Esophagus squamous epithelium (tissue), 5 donors: Measurements from ENCODE around the gene PLCB2. TPM values are rescaled to one million over a fixed set of nuclear protein-coding genes. Genes with fewer than 3 reads are reported as not detected.

Experiments used
- DNase-seq: peaks from one replicate; lab custom pipeline; 2025; lab: John Stamatoyannopoulos, UW
- H3K27ac ChIP-seq, 4 donors: fragments of 200-600 bp; sonication (generic); one replicate each; pipeline ENCODE4 v1.5.1; 2016 to 2019; ENCODE audit warnings: mild to moderate bottlenecking in 1 of 4
- H3K27me3 ChIP-seq, 4 donors: fragments of 200-600 bp; sonication (generic); 1 replicate in 3 of 4; 2 replicates in 1 of 4; pipeline versions ENCODE4 v1.5.1 to v1.6.0; 2017 to 2021; ENCODE audit warnings: antibody characterized with exemption in 1 of 4
- H3K36me3 ChIP-seq, 3 donors: fragments of 200-600 bp; sonication (generic); one replicate each; pipeline ENCODE4 v1.5.1; 2016 to 2019
- H3K4me1 ChIP-seq, 3 donors: fragments of 200-600 bp; sonication (generic); one replicate each; pipeline ENCODE4 v1.5.1; 2017 to 2019
- H3K4me3 ChIP-seq, 4 donors: fragments of 200-600 bp; sonication (generic); 1 replicate in 3 of 4; 2 replicates in 1 of 4; pipeline ENCODE4 v1.5.1; 2016 to 2019; ENCODE audit warnings: mild to moderate bottlenecking in 2 of 4, moderate library complexity in 1 of 4
- H3K9me3 ChIP-seq, 3 donors: fragments of 200-600 bp; sonication (generic); one replicate each; pipeline ENCODE4 v1.5.1; 2016 to 2019
- POLR2A ChIP-seq, 4 donors: fragments of 450-650 bp; IDR thresholded peaks; one replicate each; pipeline ENCODE4 v1.6.1; 2017; ENCODE audit warnings: antibody characterized with exemption in 4 of 4, mild to moderate bottlenecking in 4 of 4, moderate library complexity in 3 of 4
- WGBS, 2 donors: methylation state at CpG; one replicate each; pipeline ENCODE4 v1.1.5; 2018; 5-methylcytosine and 5-hydroxymethylcytosine counted together
- intact Hi-C: fragments of 100-400 bp; cut with DNase I; formaldehyde crosslinking; loops from one replicate; pipeline ENCODE4 v1.15.0; 2022
- total RNA-seq, 4 donors: library from RNA; depleted of rRNA; stranded (reverse); fragments of >200 nt; gene quantifications; one replicate each; pipeline ENCODE4 v1.1.0, GENCODE V29; 2016
- TF ChIP-seq, protein P1 (sequence below), 6 experiments: fragments of 450-650 bp in 4 of 6; fragments of 200-600 bp in 2 of 6; sonication (generic) in 2 of 6; IDR thresholded peaks; one replicate each; pipeline ENCODE4 v1.5.1; 2016 to 2019; ENCODE audit warnings: antibody characterized with exemption in 6 of 6, mild to moderate bottlenecking in 4 of 6, moderate library complexity in 4 of 6
- donor health status: DM: yes; HTN: yes; CAD: no.

PLCB2 gene
- total RNA-seq, 4 donors from 2014 or later, result 6.1 to 15.9 (median 10.4) TPM

DNA sequence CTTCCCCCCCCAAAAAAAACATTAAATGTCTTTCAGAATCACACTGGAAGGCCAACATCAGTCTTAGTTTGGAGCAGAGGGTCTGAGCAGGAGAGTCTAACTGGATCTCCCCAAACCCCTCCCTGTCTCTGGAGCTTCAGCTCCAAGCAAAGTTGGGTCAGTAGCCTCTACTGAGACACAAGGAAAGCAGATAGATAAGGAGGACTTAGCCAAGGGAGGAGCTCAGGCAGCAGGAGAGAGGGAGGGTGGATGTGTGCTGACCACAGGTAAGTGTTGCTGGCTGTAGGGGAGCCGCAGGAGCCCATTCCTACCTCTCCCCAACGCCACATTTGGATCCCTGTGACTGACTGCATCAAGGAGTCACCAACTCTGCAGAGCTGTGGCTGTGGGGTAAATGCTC lies 7.0 kb downstream of the PLCB2 start:
- Histone ChIP-seq H3K36me3 (no peaks in the 10 kb centered on the region), H3K27ac (no peak overlapping the region), H3K4me3 (no peak overlapping the region), H3K9me3 (peaks cover 0 to 11% (median 7%) of the 10 kb centered on the region in 3 donors), H3K4me1 (peaks cover 0 to 3% (median 0%) of the 10 kb centered on the region in 3 donors), H3K27me3 (peaks cover 0 to 24% (median 0%) of the 10 kb centered on the region in 4 donors)
- no peak for DNase-seq
- TF ChIP-seq, protein P1, sequence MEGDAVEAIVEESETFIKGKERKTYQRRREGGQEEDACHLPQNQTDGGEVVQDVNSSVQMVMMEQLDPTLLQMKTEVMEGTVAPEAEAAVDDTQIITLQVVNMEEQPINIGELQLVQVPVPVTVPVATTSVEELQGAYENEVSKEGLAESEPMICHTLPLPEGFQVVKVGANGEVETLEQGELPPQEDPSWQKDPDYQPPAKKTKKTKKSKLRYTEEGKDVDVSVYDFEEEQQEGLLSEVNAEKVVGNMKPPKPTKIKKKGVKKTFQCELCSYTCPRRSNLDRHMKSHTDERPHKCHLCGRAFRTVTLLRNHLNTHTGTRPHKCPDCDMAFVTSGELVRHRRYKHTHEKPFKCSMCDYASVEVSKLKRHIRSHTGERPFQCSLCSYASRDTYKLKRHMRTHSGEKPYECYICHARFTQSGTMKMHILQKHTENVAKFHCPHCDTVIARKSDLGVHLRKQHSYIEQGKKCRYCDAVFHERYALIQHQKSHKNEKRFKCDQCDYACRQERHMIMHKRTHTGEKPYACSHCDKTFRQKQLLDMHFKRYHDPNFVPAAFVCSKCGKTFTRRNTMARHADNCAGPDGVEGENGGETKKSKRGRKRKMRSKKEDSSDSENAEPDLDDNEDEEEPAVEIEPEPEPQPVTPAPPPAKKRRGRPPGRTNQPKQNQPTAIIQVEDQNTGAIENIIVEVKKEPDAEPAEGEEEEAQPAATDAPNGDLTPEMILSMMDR (IDR thresholded peaks at IDR 0.05), result no peak
- no peak for TF ChIP-seq POLR2A (IDR thresholded peaks at IDR 0.05)
- intact Hi-C loops, result no loop called here
- WGBS, 2 donors, result 83% methylated on average over 2 of the region's 2 CpGs; no CpG with 5 or more reads in 1 of the 2 donors

DNA sequence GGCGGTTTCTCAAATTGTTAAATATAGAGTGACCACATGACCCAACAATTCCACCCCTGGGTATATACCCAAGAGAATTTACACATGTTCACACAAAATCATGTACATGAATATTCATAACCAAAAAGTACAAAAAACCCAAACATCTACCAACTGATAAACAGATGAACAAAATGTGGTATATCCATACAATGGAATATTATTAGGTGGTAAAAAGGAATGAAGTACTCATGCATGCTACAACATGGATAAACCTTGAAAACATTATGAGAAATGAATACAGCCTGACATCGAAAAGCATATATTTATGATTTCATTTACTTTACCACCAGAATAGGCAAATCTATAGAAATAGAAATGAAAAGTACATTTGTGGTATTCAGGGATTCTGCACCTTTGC lies 7.4 kb downstream of the PLCB2 start:
- Histone ChIP-seq H3K36me3 (no peaks in the 10 kb centered on the region), H3K4me3 (no peak overlapping the region), H3K9me3 (peaks cover 0 to 11% (median 7%) of the 10 kb centered on the region in 3 donors), H3K27ac (no peak overlapping the region), H3K27me3 (peaks cover 0 to 28% (median 0%) of the 10 kb centered on the region in 4 donors), H3K4me1 (peaks cover 0 to 3% (median 0%) of the 10 kb centered on the region in 3 donors)
- intact Hi-C loops, result no loop called here
- TF ChIP-seq, protein P1 (IDR thresholded peaks at IDR 0.05), result no peak
- TF ChIP-seq POLR2A (IDR thresholded peaks at IDR 0.05), result no peak
- no peak for DNase-seq
- 92 to 98% methylated on average over 2 of the region's 2 CpGs for WGBS, 2 donors

DNA sequence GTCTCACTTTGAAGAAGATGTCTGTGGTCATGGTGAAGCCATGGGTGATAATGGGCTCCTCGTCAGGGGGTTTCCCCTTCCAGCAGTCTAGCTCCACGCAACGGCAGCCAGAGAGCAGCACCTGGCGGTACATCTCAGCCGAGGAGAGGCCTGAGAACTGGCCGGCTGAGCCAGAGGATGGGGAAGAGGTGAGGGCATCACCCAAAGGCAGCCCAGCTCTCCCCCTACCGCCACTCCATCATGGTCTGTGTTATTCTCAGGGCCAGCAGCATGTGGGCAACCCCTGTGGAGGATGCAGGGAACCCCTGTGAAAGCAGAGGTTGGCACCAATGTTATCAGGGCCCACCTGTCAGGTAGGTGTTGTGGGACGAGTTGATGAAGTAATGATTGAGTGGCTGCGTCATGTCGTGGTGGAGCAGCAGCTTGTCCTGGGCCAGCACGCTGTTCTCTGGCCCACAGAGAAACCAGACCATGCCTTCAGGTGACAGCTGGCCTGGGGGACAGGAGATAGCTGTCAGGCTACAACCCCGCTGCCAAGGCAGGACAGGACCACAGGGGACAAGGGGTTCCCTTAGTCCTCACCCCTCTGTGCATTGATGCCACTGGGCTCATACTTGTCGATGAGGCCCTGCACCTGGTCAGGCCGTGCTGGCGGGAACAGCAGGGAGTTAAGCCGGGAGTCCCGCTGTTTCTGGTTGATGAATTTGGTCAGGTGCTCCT lies 9.4 kb downstream of the PLCB2 start:
- TF ChIP-seq POLR2A (IDR thresholded peaks at IDR 0.05), result no peak
- TF ChIP-seq, protein P1 (IDR thresholded peaks at IDR 0.05), result no peak
- no peak overlapping the region for H3K4me3 ChIP-seq
- peaks cover 0 to 39% (median 0%) of the 10 kb centered on the region in 4 donors for H3K27me3 ChIP-seq
- H3K27ac ChIP-seq, result no peak overlapping the region
- H3K36me3 ChIP-seq, result no peaks in the 10 kb centered on the region
- H3K4me1 ChIP-seq, result peaks cover 0 to 3% (median 0%) of the 10 kb centered on the region in 3 donors
- WGBS, 2 donors, result 88% methylated on average over 8 of the region's 17 CpGs; no CpG with 5 or more reads in 1 of the 2 donors
- intact Hi-C loops, result no loop called here
- no peak for DNase-seq
- H3K9me3 ChIP-seq, result peaks cover 0 to 11% (median 7%) of the 10 kb centered on the region in 3 donors

DNA sequence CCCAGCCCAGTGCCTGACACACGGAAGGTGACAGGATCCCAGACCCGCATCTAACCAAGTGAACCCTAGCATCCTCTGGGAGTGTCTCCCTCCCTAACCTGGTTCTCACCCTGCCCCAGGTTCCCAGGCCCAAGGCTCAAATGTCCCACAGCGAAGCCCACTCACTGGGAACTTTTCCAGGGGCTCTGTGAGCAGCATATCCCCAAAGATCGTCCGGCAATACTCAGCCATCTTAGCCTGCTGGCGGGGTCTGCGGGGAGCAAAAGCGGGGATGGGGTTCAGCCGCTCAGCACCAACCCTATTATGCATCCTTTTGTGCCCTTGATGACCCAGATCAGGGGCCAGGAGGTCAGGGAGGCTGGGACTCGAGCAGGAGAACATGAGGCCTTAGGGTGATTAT lies 10.4 kb downstream of the PLCB2 start:
- Histone ChIP-seq H3K27me3 (peaks cover 0 to 47% (median 0%) of the 10 kb centered on the region in 4 donors), H3K4me1 (peaks cover 0 to 3% (median 0%) of the 10 kb centered on the region in 3 donors), H3K36me3 (no peaks in the 10 kb centered on the region), H3K9me3 (peaks cover 0 to 11% (median 7%) of the 10 kb centered on the region in 3 donors), H3K27ac (no peak overlapping the region), H3K4me3 (no peak overlapping the region)
- WGBS, 2 donors, result 50 to 82% methylated on average over 2 to 5 of the region's 10 CpGs
- no peak for DNase-seq
- intact Hi-C loops, result no loop called here
- TF ChIP-seq POLR2A (IDR thresholded peaks at IDR 0.05), result no peak
- TF ChIP-seq, protein P1 (IDR thresholded peaks at IDR 0.05), result no peak

DNA sequence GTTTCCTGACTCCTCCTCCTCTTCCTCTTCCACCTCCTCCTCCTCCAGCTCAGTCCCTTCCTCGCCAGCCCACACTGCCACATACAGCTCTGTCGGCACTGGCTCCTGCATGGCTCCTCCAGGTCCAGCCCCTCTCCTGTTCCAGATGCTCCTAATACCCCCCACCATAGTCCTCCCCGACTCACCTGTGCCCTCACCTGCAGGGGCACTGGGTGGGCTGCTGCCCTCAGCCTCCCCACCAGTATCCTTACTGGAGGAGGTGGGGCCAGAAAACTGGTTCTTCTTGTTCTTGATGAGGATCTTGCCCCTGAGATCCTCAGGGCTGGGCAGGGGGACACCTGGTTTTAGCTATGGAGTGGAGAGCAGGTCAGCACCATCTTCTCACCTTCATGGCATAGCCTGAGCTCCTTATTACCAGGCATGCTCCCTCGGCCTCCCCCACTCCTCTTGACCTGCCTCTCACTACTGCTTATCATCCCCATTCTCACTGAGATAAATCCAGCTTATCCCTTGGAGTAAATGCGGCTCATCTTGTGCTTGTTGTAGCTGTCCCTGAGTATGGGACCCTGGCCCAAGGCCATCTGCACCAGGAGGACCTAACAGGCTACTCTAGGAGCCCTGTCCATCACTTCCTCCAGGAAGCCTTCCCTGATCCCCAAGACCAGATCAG lies 11.0 kb downstream of the PLCB2 start:
- TF ChIP-seq, protein P1 (IDR thresholded peaks at IDR 0.05), result no peak
- WGBS, 2 donors, result 67 to 86% methylated on average over 5 of the region's 5 CpGs
- Histone ChIP-seq H3K36me3 (no peaks in the 10 kb centered on the region), H3K9me3 (peaks cover 0 to 11% (median 7%) of the 10 kb centered on the region in 3 donors), H3K27me3 (peaks cover 0 to 50% (median 0%) of the 10 kb centered on the region in 4 donors), H3K27ac (no peak overlapping the region), H3K4me3 (no peak overlapping the region), H3K4me1 (peaks cover 0 to 4% (median 0%) of the 10 kb centered on the region in 3 donors)
- no peak for DNase-seq
- intact Hi-C loops, result no loop called here
